Panc1 (cell line): Measurements from ENCODE around the gene FAF2.

Source experiments
- CTCF ChIP-seq: fragments of 450-650 bp; IDR thresholded peaks from 2 replicates; pipeline ENCODE4 v1.5.1; 2017; ENCODE audit warnings: mild to moderate bottlenecking
- POLR2AphosphoS5 ChIP-seq: IDR thresholded peaks from 2 replicates; pipeline ENCODE4 v1.6.1; 2012; ENCODE audit warnings: mild to moderate bottlenecking, low read depth, low read length, moderate library complexity
- TCF7L2 ChIP-seq: IDR thresholded peaks from 2 replicates; pipeline ENCODE4 v1.6.1; 2011; ENCODE audit warnings: mild to moderate bottlenecking, low read depth, low read length, inconsistent platforms

GRCh38 chr5:176420086-176420485 is 28.1 kb upstream of the FAF2 start:
- TF ChIP-seq CTCF, result no peak
- no peak for TF ChIP-seq TCF7L2
- TF ChIP-seq POLR2AphosphoS5, result no peak
